Thyroid gland (tissue), 4 donors: ENCODE measurements around the gene MAGEA2. TPM values are rescaled to one million over a fixed set of nuclear protein-coding genes. Genes with fewer than 3 reads are reported as not detected.
"Not testable (repeated sequence)": the region's sequence is repeated elsewhere in the genome, so short reads cannot be mapped to it uniquely, and the experiment has no call there.

Source experiments
- DNase-seq, 2 donors: peaks; one replicate each; pipeline ENCODE4 v3.0.0-alpha.2; 2019
- H3K27ac ChIP-seq, 3 donors: fragments of 200-600 bp; sonication (generic); 1 replicate in 2 of 3; 2 replicates in 1 of 3; pipeline ENCODE4 v1.5.1; 2016 to 2019; ENCODE audit warnings: mild to moderate bottlenecking in 1 of 3, moderate library complexity in 1 of 3
- H3K27me3 ChIP-seq: fragments of 200-600 bp; sonication (generic); one replicate; pipeline ENCODE4 v1.5.1; 2019
- H3K36me3 ChIP-seq, 2 donors: fragments of 200-600 bp; sonication (generic); one replicate each; pipeline ENCODE4 v1.5.1; 2016 to 2019
- H3K4me1 ChIP-seq, 2 donors: fragments of 200-600 bp; sonication (generic); one replicate each; pipeline ENCODE4 v1.5.1; 2017 to 2019
- H3K4me3 ChIP-seq, 3 donors: fragments of 200-600 bp; sonication (generic); replicated peaks in 1 of 3; 1 replicate in 2 of 3; 2 replicates in 1 of 3; pipeline ENCODE4 v1.5.1; 2016; ENCODE audit warnings: mild to moderate bottlenecking in 1 of 3
- H3K9me3 ChIP-seq: fragments of 200-600 bp; sonication (generic); one replicate; pipeline ENCODE4 v1.5.1; 2017
- CTCF ChIP-seq, 6 experiments: fragments of 200-600 bp in 3 of 6; fragments of 450-650 bp in 3 of 6; sonication (generic) in 3 of 6; IDR thresholded peaks; one replicate each; pipeline ENCODE4 v1.5.1; 2016 to 2019; ENCODE audit warnings: antibody characterized with exemption in 6 of 6, mild to moderate bottlenecking in 2 of 6, inconsistent platforms in 1 of 6, moderate library complexity in 1 of 6
- POLR2A ChIP-seq, 2 donors: fragments of 450-650 bp; IDR thresholded peaks; one replicate each; pipeline ENCODE4 v1.6.1; 2017; ENCODE audit warnings: antibody characterized with exemption in 2 of 2, mild to moderate bottlenecking in 2 of 2, moderate library complexity in 1 of 2
- WGBS, 2 donors: methylation state at CpG; one replicate each; pipeline ENCODE4 v1.1.5; 2017; 5-methylcytosine and 5-hydroxymethylcytosine counted together
- intact Hi-C: fragments of 100-400 bp; cut with DNase I; formaldehyde crosslinking; loops from one replicate; pipeline ENCODE4 v1.15.1; 2023
- total RNA-seq, 4 donors: library from RNA; depleted of rRNA; stranded (reverse); fragments of >200 nt; gene quantifications; one replicate each; pipeline ENCODE4 v1.2.3, GENCODE V29; 2016

Gene MAGEA2
- total RNA-seq, 4 donors from 2014 or later, result not detected

- no peak overlapping the region for H3K4me3 ChIP-seq
- WGBS, 2 donors, result 67 to 73% methylated on average over 3 to 7 of the region's 7 CpGs
- H3K27ac ChIP-seq, result no peak overlapping the region
- intact Hi-C loops, result no loop called here
- no peaks in the 10 kb centered on the region for H3K36me3 ChIP-seq
- no peaks in the 10 kb centered on the region for H3K27me3 ChIP-seq
- no peak for DNase-seq
- no peaks in the 10 kb centered on the region for H3K9me3 ChIP-seq
- no peaks in the 10 kb centered on the region for H3K4me1 ChIP-seq
- no peak for TF ChIP-seq POLR2A (IDR thresholded peaks at IDR 0.05)
- TF ChIP-seq CTCF (IDR thresholded peaks at IDR 0.05), result no peak
These were observed 28.2 kb downstream of the MAGEA2 start for GRCh38 chrX:152725409-152725808.

- H3K4me1 ChIP-seq, H3K36me3 ChIP-seq, H3K4me3 ChIP-seq, H3K27ac ChIP-seq, DNase-seq, H3K27me3 ChIP-seq, H3K9me3 ChIP-seq, intact Hi-C loops: not testable (repeated sequence)
- WGBS, 2 donors, result no CpG with 5 or more reads among the region's 35 CpGs
These were observed 39.5 kb downstream of the MAGEA2 start, which contains the start of gene MAGEA2B for GRCh38 chrX:152713815-152714787. TSS of gene MAGEA2B (plus strand) at chrX:152714628. CDS start at chrX:152717107, 2,479 bp downstream.

- H3K4me3 ChIP-seq, H3K27me3 ChIP-seq, H3K27ac ChIP-seq, intact Hi-C loops, H3K36me3 ChIP-seq, H3K4me1 ChIP-seq, DNase-seq, H3K9me3 ChIP-seq: not testable (repeated sequence)
- WGBS, 2 donors, result no CpG with 5 or more reads among the region's 5 CpGs
These were observed 40.4 kb downstream of the MAGEA2 start for GRCh38 chrX:152713195-152713594.

- intact Hi-C loops, H3K4me1 ChIP-seq, H3K36me3 ChIP-seq, H3K4me3 ChIP-seq, H3K27me3 ChIP-seq, DNase-seq, H3K27ac ChIP-seq, H3K9me3 ChIP-seq: not testable (repeated sequence)
- WGBS, 2 donors, result no CpG with 5 or more reads among the region's 2 CpGs
These were observed 44.5 kb downstream of the MAGEA2 start, which contains the start of gene CSAG2 for GRCh38 chrX:152709173-152709572. TSS of gene CSAG2 (minus strand) at chrX:152709273. CDS start at chrX:152709112, 161 bp downstream.

- H3K27me3 ChIP-seq, H3K9me3 ChIP-seq, H3K4me1 ChIP-seq, H3K4me3 ChIP-seq, intact Hi-C loops, DNase-seq, H3K27ac ChIP-seq, H3K36me3 ChIP-seq: not testable (repeated sequence)
- 60 to 100% methylated on average over 1 to 2 of the region's 7 CpGs for WGBS, 2 donors
These were observed 47.1 kb downstream of the MAGEA2 start for GRCh38 chrX:152706500-152706899.

GRCh38 chrX:152700390-152700789 is 53.3 kb downstream of the MAGEA2 start:
- intact Hi-C loops, DNase-seq, H3K9me3 ChIP-seq, H3K4me3 ChIP-seq, H3K4me1 ChIP-seq, H3K27ac ChIP-seq, H3K36me3 ChIP-seq, H3K27me3 ChIP-seq: not testable (repeated sequence)
- WGBS, 2 donors, result 96% methylated on average over 3 of the region's 5 CpGs; no CpG with 5 or more reads in 1 of the 2 donors

Other genes starting within 250 kb of the MAGEA2 start
- under 1 TPM in 3 of 4 donors, not detected in 1; under 0.01 to 0.15 (median 0.13) TPM for gene GABRQ, start 115.9 kb downstream of the MAGEA2 start, total RNA-seq
- not detected for gene MAGEA3, start 55.0 kb downstream of the MAGEA2 start, total RNA-seq
- gene CSAG2, start 44.6 kb downstream of the MAGEA2 start, total RNA-seq, result not detected
- not detected for gene MAGEA2B, start 39.2 kb downstream of the MAGEA2 start, total RNA-seq
- not detected for gene CSAG1, start 20.1 kb downstream of the MAGEA2 start, total RNA-seq
- gene MAGEA12, start 20.1 kb downstream of the MAGEA2 start, total RNA-seq, result not detected
- gene CSAG3, start 5.4 kb upstream of the MAGEA2 start, total RNA-seq, result not detected
- gene MAGEA6, start 15.8 kb upstream of the MAGEA2 start, total RNA-seq, result not detected
- 10 to 100 TPM; 41.9 to 64.7 (median 61.8) TPM for gene CETN2, start 76.9 kb upstream of the MAGEA2 start, total RNA-seq
- gene NSDHL, start 77.2 kb upstream of the MAGEA2 start, total RNA-seq, result 10 to 100 TPM; 11.2 to 20.3 (median 17.0) TPM
- gene ZNF185, start 144.2 kb upstream of the MAGEA2 start, total RNA-seq, result 10 to 100 TPM; 23.2 to 70.4 (median 39.0) TPM
- gene PNMA5, start 240.3 kb upstream of the MAGEA2 start, total RNA-seq, result not detected